ENCODE results near the gene NADSYN1.
"Not testable (repeated sequence)": the region's sequence is repeated elsewhere in the genome, so short reads cannot be mapped to it uniquely, and the experiment has no call there.

The NADSYN1 gene

GRCh38 chr11:71539017-71539416 lies 86.0 kb downstream of the NADSYN1 start:
- H3K4me3 Mint-ChIP-seq = no peak overlapping the region
- ATAC-seq (replicated peaks; ENCODE audit: extremely low read depth, poor library complexity, severe bottlenecking) (no peak), DNase-seq (ENCODE audit: low spot score in 2 of 2) (no peak)
- H3K27me3 Mint-ChIP-seq = peaks cover 68% of the 10 kb centered on the region
- peaks cover 2% of the 10 kb centered on the region for H3K36me3 Mint-ChIP-seq (ENCODE audit: insufficient read depth)
- H3K4me1 Mint-ChIP-seq = peaks cover 11% of the 10 kb centered on the region
- peaks cover 11% of the 10 kb centered on the region for H3K9me3 Mint-ChIP-seq
- H3K27ac Mint-ChIP-seq (ENCODE audit: low read depth) = no peak overlapping the region

GRCh38 chr11:71539971-71540370 lies 87.0 kb downstream of the NADSYN1 start:
- not testable (repeated sequence) for DNase-seq (ENCODE audit: low spot score in 2 of 2)
- H3K4me1 Mint-ChIP-seq = peaks cover 15% of the 10 kb centered on the region

GRCh38 chr11:71540521-71541304 lies 87.7 kb downstream of the NADSYN1 start:
- H3K27ac Mint-ChIP-seq (ENCODE audit: low read depth); ATAC-seq (replicated peaks; ENCODE audit: extremely low read depth, poor library complexity, severe bottlenecking): not testable (repeated sequence)
- peaks cover 11% of the 10 kb centered on the region for H3K9me3 Mint-ChIP-seq

More at GRCh38 chr11:71539971-71540370, 87.0 kb downstream of the NADSYN1 start:
- Mint-ChIP-seq H3K9me3 (peaks cover 11% of the 10 kb centered on the region), H3K27me3 (peaks cover 72% of the 10 kb centered on the region)
- H3K27ac Mint-ChIP-seq (ENCODE audit: low read depth); ATAC-seq (replicated peaks; ENCODE audit: extremely low read depth, poor library complexity, severe bottlenecking); H3K4me3 Mint-ChIP-seq; H3K36me3 Mint-ChIP-seq (ENCODE audit: insufficient read depth): not testable (repeated sequence)

GRCh38 chr11:71542382-71542781 lies 89.4 kb downstream of the NADSYN1 start:
- Mint-ChIP-seq H3K9me3 (peaks cover 11% of the 10 kb centered on the region), H3K4me1 (peaks cover 15% of the 10 kb centered on the region), H3K27me3 (peaks cover 74% of the 10 kb centered on the region), H3K27ac (ENCODE audit: low read depth) (no peak overlapping the region), H3K4me3 (no peak overlapping the region), H3K36me3 (ENCODE audit: insufficient read depth) (peaks cover 2% of the 10 kb centered on the region)
- ATAC-seq (replicated peaks; ENCODE audit: extremely low read depth, poor library complexity, severe bottlenecking) = no peak
- DNase-seq (ENCODE audit: low spot score in 2 of 2) = no peak

More at GRCh38 chr11:71540521-71541304, 87.7 kb downstream of the NADSYN1 start:
- H3K27me3 Mint-ChIP-seq = peaks cover 77% of the 10 kb centered on the region
- H3K4me3 Mint-ChIP-seq; DNase-seq (ENCODE audit: low spot score in 2 of 2); H3K36me3 Mint-ChIP-seq (ENCODE audit: insufficient read depth): not testable (repeated sequence)
- peaks cover 15% of the 10 kb centered on the region for H3K4me1 Mint-ChIP-seq

GRCh38 chr11:71542879-71543777 lies 90.1 kb downstream of the NADSYN1 start:
- no peak for ATAC-seq (replicated peaks; ENCODE audit: extremely low read depth, poor library complexity, severe bottlenecking)
- Mint-ChIP-seq H3K4me3 (no peak overlapping the region), H3K36me3 (ENCODE audit: insufficient read depth) (peaks cover 2% of the 10 kb centered on the region), H3K27ac (ENCODE audit: low read depth) (no peak overlapping the region), H3K27me3 (peaks cover 78% of the 10 kb centered on the region), H3K4me1 (peaks cover 15% of the 10 kb centered on the region), H3K9me3 (peaks cover 11% of the 10 kb centered on the region)
- DNase-seq (ENCODE audit: low spot score in 2 of 2) = no peak

GRCh38 chr11:71543866-71544265 lies 90.9 kb downstream of the NADSYN1 start:
- Mint-ChIP-seq H3K27me3 (peaks cover 81% of the 10 kb centered on the region), H3K4me3 (no peak overlapping the region), H3K27ac (ENCODE audit: low read depth) (no peak overlapping the region), H3K9me3 (peaks cover 11% of the 10 kb centered on the region), H3K36me3 (ENCODE audit: insufficient read depth) (peaks cover 2% of the 10 kb centered on the region), H3K4me1 (peaks cover 15% of the 10 kb centered on the region)
- no peak for DNase-seq (ENCODE audit: low spot score in 2 of 2)
- no peak for ATAC-seq (replicated peaks; ENCODE audit: extremely low read depth, poor library complexity, severe bottlenecking)

GRCh38 chr11:71544525-71545214 lies 91.7 kb downstream of the NADSYN1 start:
- H3K27me3 Mint-ChIP-seq = peaks cover 81% of the 10 kb centered on the region
- H3K36me3 Mint-ChIP-seq (ENCODE audit: insufficient read depth) = peaks cover 2% of the 10 kb centered on the region
- peaks cover 15% of the 10 kb centered on the region for H3K4me1 Mint-ChIP-seq
- DNase-seq (ENCODE audit: low spot score in 2 of 2) = no peak
- H3K9me3 Mint-ChIP-seq = peaks cover 11% of the 10 kb centered on the region
- H3K27ac Mint-ChIP-seq (ENCODE audit: low read depth) = no peak overlapping the region
- no peak for ATAC-seq (replicated peaks; ENCODE audit: extremely low read depth, poor library complexity, severe bottlenecking)
- H3K4me3 Mint-ChIP-seq = no peak overlapping the region

GRCh38 chr11:71545405-71545966 lies 92.5 kb downstream of the NADSYN1 start:
- DNase-seq (ENCODE audit: low spot score in 2 of 2) = no peak
- H3K9me3 Mint-ChIP-seq = peaks cover 10% of the 10 kb centered on the region
- H3K27me3 Mint-ChIP-seq = peaks cover 84% of the 10 kb centered on the region
- no peak for ATAC-seq (replicated peaks; ENCODE audit: extremely low read depth, poor library complexity, severe bottlenecking)
- H3K4me3 Mint-ChIP-seq = no peak overlapping the region
- H3K4me1 Mint-ChIP-seq = peaks cover 15% of the 10 kb centered on the region
- peaks cover 2% of the 10 kb centered on the region for H3K36me3 Mint-ChIP-seq (ENCODE audit: insufficient read depth)
- H3K27ac Mint-ChIP-seq (ENCODE audit: low read depth) = no peak overlapping the region

GRCh38 chr11:71548120-71548519 lies 95.1 kb downstream of the NADSYN1 start, which contains the start of gene KRTAP5-9:
KRTAP5-9 (plus strand) TSS chr11:71548420; CDS start chr11:71548658, 238 bp downstream.
- Mint-ChIP-seq H3K27me3 (peaks cover 61% of the 10 kb centered on the region), H3K36me3 (ENCODE audit: insufficient read depth) (peaks cover 2% of the 10 kb centered on the region), H3K9me3 (no peaks in the 10 kb centered on the region), H3K4me3 (no peak within 1 kb of the TSS), H3K27ac (ENCODE audit: low read depth) (no peak within 1 kb of the TSS), H3K4me1 (peaks cover 13% of the 10 kb centered on the region)
- DNase-seq (ENCODE audit: low spot score in 2 of 2) (no peak), ATAC-seq (replicated peaks; ENCODE audit: extremely low read depth, poor library complexity, severe bottlenecking) (no peak)

GRCh38 chr11:71548716-71549151 lies 95.7 kb downstream of the NADSYN1 start:
- DNase-seq (ENCODE audit: low spot score in 2 of 2) (no peak), ATAC-seq (replicated peaks; ENCODE audit: extremely low read depth, poor library complexity, severe bottlenecking) (no peak)
- Mint-ChIP-seq H3K4me3 (no peak overlapping the region), H3K4me1 (peaks cover 7% of the 10 kb centered on the region), H3K27me3 (peaks cover 58% of the 10 kb centered on the region), H3K27ac (ENCODE audit: low read depth) (no peak overlapping the region), H3K36me3 (ENCODE audit: insufficient read depth) (no peaks in the 10 kb centered on the region), H3K9me3 (no peaks in the 10 kb centered on the region)
